ENCODE data around the gene PIK3R3. TPM values are rescaled to one million over a fixed set of nuclear protein-coding genes. Genes with fewer than 3 reads are reported as not detected.
A peak's percentile ranks its signal among the peaks of the same experiment; 100 is the strongest.

Gene PIK3R3
- total and polyA plus RNA-seq, 9 of the 15 experiments (the other 6 are each of a cell fraction or from before 2014, with no cell fraction given): 1.4 to 7.7 (median 4.6) TPM

DNA sequence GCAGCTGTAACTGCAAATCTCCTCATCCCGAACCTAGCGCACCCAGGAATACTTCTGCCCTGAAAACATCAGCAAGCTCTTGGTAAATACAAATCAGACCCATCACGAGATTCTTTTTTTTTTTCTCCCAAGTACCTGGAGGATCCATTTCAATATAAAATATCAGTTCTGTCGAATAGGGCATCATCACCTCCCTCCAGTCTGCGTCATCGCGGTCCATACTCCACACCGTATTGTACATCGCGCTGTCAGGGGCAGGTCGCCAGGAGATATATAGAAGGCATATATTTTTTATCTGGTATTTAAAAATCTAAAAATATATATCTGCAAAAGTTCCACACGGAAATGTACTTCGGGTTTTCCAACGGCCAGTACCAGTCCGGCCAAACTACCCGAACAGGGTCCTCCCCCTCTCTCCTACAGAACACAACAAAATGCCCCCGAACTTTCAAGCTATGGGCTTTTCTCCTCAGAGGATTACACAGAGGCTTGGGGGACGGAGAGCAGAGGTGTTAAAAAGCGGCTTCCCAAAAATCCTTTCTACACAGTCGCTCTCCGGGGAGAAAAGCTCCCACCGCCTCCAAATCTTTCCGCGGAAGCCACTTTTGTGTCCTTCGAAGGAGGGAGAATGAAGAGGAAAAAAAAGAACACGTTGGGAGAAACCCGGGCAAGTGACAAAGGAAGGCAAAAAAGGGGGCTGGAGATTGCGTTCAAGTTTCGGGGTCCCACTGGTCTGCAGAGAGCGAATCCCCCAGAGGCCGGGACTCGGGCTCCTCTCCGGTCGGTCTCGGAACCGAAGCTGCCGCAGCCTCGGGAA lies 509 bp downstream of the PIK3R3 start (continued):
- TF ChIP-seq, protein P1, sequence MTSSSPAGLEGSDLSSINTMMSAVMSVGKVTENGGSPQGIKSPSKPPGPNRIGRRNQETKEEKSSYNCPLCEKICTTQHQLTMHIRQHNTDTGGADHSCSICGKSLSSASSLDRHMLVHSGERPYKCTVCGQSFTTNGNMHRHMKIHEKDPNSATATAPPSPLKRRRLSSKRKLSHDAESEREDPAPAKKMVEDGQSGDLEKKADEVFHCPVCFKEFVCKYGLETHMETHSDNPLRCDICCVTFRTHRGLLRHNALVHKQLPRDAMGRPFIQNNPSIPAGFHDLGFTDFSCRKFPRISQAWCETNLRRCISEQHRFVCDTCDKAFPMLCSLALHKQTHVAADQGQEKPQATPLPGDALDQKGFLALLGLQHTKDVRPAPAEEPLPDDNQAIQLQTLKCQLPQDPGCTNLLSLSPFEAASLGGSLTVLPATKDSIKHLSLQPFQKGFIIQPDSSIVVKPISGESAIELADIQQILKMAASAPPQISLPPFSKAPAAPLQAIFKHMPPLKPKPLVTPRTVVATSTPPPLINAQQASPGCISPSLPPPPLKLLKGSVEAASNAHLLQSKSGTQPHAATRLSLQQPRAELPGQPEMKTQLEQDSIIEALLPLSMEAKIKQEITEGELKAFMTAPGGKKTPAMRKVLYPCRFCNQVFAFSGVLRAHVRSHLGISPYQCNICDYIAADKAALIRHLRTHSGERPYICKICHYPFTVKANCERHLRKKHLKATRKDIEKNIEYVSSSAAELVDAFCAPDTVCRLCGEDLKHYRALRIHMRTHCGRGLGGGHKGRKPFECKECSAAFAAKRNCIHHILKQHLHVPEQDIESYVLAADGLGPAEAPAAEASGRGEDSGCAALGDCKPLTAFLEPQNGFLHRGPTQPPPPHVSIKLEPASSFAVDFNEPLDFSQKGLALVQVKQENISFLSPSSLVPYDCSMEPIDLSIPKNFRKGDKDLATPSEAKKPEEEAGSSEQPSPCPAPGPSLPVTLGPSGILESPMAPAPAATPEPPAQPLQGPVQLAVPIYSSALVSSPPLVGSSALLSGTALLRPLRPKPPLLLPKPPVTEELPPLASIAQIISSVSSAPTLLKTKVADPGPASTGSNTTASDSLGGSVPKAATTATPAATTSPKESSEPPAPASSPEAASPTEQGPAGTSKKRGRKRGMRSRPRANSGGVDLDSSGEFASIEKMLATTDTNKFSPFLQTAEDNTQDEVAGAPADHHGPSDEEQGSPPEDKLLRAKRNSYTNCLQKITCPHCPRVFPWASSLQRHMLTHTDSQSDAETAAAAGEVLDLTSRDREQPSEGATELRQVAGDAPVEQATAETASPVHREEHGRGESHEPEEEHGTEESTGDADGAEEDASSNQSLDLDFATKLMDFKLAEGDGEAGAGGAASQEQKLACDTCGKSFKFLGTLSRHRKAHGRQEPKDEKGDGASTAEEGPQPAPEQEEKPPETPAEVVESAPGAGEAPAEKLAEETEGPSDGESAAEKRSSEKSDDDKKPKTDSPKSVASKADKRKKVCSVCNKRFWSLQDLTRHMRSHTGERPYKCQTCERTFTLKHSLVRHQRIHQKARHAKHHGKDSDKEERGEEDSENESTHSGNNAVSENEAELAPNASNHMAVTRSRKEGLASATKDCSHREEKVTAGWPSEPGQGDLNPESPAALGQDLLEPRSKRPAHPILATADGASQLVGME (CRISPR knock-in tag; IDR thresholded peaks at IDR 0.05): no peak
- TF ChIP-seq KLF1 (tag; IDR thresholded peaks at IDR 0.05) (no peak), SMARCA4 (IDR thresholded peaks at IDR 0.05) (0 out of 2 replicates have a peak, but pooled peaks have one; percentile 3), POU5F1 (IDR thresholded peaks at IDR 0.05; ENCODE audit: borderline replicate concordance, low read depth, low read length, partially characterized antibody) (peak; percentile 10), GATAD2B (IDR thresholded peaks at IDR 0.05; ENCODE audit: borderline replicate concordance) (0 out of 2 replicates have a peak, but pooled peaks have one; percentile 46), TEAD4 (IDR thresholded peaks at IDR 0.05; ENCODE audit: low read length) (peak; percentile 36; the same call in 1 of the 2 replicates), TEAD4 (CRISPR knock-in tag; IDR thresholded peaks at IDR 0.05; ENCODE audit: borderline replicate concordance) (no peak), RCOR1 (IDR thresholded peaks at IDR 0.05; ENCODE audit: borderline replicate concordance in 1 of 2, low read depth in 2 of 2, low read length in 2 of 2) (0 out of 4 replicates have a peak, but pooled peaks of 1 of the 2 experiments have one; percentile 12), LARP7 (IDR thresholded peaks at IDR 0.05) (no peak), PTBP1 (IDR thresholded peaks at IDR 0.05; ENCODE audit: low read depth, low read length) (0 out of 2 replicates have a peak, but pooled peaks have one; percentile 7), RAD21 (CRISPR knock-in tag; conservative IDR thresholded peaks at IDR 0.05 in 1 of 2, IDR thresholded peaks at IDR 0.05 in 1 of 2) (peak in 1 of 2 experiments; percentile 5; a peak in 1 of 4 replicates), JUND (IDR thresholded peaks at IDR 0.05; ENCODE audit: borderline replicate concordance, low read depth, low read length) (0 out of 2 replicates have a peak, but pooled peaks have one; percentile 34), JUND (tag; IDR thresholded peaks at IDR 0.05; ENCODE audit: borderline replicate concordance, low read depth, low read length) (no peak), EGR1 (conservative IDR thresholded peaks at IDR 0.05) (0 out of 2 replicates have a peak, but pooled peaks have one; percentile 5), TCF7 (IDR thresholded peaks at IDR 0.05; ENCODE audit: borderline replicate concordance) (0 out of 2 replicates have a peak, but pooled peaks have one; percentile 11)
- TF ChIP-seq, protein P2, sequence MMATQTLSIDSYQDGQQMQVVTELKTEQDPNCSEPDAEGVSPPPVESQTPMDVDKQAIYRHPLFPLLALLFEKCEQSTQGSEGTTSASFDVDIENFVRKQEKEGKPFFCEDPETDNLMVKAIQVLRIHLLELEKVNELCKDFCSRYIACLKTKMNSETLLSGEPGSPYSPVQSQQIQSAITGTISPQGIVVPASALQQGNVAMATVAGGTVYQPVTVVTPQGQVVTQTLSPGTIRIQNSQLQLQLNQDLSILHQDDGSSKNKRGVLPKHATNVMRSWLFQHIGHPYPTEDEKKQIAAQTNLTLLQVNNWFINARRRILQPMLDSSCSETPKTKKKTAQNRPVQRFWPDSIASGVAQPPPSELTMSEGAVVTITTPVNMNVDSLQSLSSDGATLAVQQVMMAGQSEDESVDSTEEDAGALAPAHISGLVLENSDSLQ (IDR thresholded peaks at IDR 0.05): 0 out of 2 replicates have a peak, but pooled peaks have one; percentile 7
- TF ChIP-seq, protein P3, sequence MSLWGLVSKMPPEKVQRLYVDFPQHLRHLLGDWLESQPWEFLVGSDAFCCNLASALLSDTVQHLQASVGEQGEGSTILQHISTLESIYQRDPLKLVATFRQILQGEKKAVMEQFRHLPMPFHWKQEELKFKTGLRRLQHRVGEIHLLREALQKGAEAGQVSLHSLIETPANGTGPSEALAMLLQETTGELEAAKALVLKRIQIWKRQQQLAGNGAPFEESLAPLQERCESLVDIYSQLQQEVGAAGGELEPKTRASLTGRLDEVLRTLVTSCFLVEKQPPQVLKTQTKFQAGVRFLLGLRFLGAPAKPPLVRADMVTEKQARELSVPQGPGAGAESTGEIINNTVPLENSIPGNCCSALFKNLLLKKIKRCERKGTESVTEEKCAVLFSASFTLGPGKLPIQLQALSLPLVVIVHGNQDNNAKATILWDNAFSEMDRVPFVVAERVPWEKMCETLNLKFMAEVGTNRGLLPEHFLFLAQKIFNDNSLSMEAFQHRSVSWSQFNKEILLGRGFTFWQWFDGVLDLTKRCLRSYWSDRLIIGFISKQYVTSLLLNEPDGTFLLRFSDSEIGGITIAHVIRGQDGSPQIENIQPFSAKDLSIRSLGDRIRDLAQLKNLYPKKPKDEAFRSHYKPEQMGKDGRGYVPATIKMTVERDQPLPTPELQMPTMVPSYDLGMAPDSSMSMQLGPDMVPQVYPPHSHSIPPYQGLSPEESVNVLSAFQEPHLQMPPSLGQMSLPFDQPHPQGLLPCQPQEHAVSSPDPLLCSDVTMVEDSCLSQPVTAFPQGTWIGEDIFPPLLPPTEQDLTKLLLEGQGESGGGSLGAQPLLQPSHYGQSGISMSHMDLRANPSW (CRISPR knock-in tag; IDR thresholded peaks at IDR 0.05): 0 out of 2 replicates have a peak, but pooled peaks have one; percentile 36

Measured in K562 (cell line).